ENCODE data around the gene KIAA1671. TPM values are rescaled to one million over a fixed set of nuclear protein-coding genes. Genes with fewer than 3 reads are reported as not detected.

Gene KIAA1671
- total and polyA plus RNA-seq, 9 of the 15 experiments (the other 6 are each of a cell fraction or from before 2014, with no cell fraction given) = under 0.01 to 0.11 (median 0.02) TPM; not detected in 5

- POLR2A ChIA-PET = no interaction called here
- CTCF ChIA-PET (ENCODE audit: low intra/inter-chr PET ratio) = no interaction called here
- H3K4me3 ChIP-seq = no peak overlapping the region
- no peak for FAIRE-seq
- no peaks in the 10 kb centered on the region for H3K36me3 ChIP-seq (ENCODE audit: control insufficient read depth, insufficient read depth, low read length)
- no peak overlapping the region for H3K27ac ChIP-seq (ENCODE audit: extremely low read depth, low read depth, low read length)
- BruUV-seq (replicated peaks) = no TSS peak
- no peaks in the 10 kb centered on the region for H3K9me3 ChIP-seq (replicated peaks; ENCODE audit: control insufficient read depth, insufficient read depth, low read depth, low read length)
- TF ChIP-seq ZNF143 (CRISPR knock-in tag; IDR thresholded peaks at IDR 0.05) (no peak), ETV6 (IDR thresholded peaks at IDR 0.05; ENCODE audit: borderline replicate concordance in 1 of 2, low read depth in 2 of 2, low read length in 1 of 2) (no peak), ETV6 (CRISPR knock-in tag; IDR thresholded peaks at IDR 0.05; ENCODE audit: borderline replicate concordance) (no peak), ZNF512 (tag; IDR thresholded peaks at IDR 0.05) (no peak), CUX1 (CRISPR knock-in tag; IDR thresholded peaks at IDR 0.05) (no peak)
- no peak overlapping the region for H3K4me2 ChIP-seq (ENCODE audit: insufficient read depth, low read length)
- H3K9ac ChIP-seq (ENCODE audit: insufficient read depth in 1 of 2, low read depth in 2 of 2, low read length in 2 of 2) = no peak overlapping the region
- ATAC-seq = no peak
- intact Hi-C loops (cut with micrococcal nuclease) = no loop called here
- no peak overlapping the region for H2AFZ ChIP-seq (ENCODE audit: low read depth, low read length)
- in situ Hi-C loops (cut with MboI) = no loop called here
- H3K27me3 ChIP-seq (ENCODE audit: control insufficient read depth in 2 of 2, insufficient read depth in 2 of 2, low read length in 2 of 2) = peaks cover 5 to 31% of the 10 kb centered on the region in 2 experiments; a peak in 3 of 5 replicates
- H3K9me1 ChIP-seq (ENCODE audit: control insufficient read depth, insufficient read depth, low read length) = no peaks in the 10 kb centered on the region
- H3K4me1 ChIP-seq (replicated peaks in 1 of 2; ENCODE audit: control insufficient read depth in 2 of 2, insufficient read depth in 2 of 2, low read length in 2 of 2) = no peaks in the 10 kb centered on the region; a peak in 1 of 5 replicates
- no peaks in the 10 kb centered on the region for H4K20me1 ChIP-seq (replicated peaks; ENCODE audit: control insufficient read depth, insufficient read depth, low read length)
- 0% methylated on average over 4 of the region's 5 CpGs for WGBS (ENCODE audit: insufficient coverage, low coverage, missing lambda C conversion rate)
- H3K79me2 ChIP-seq (ENCODE audit: control insufficient read depth, insufficient read depth, low read length) = no peaks in the 10 kb centered on the region
- no peak for DNase-seq (ENCODE audit: extremely low read depth in 1 of 4, low spot score in 3 of 4)
These were observed 28.6 kb downstream of the KIAA1671 start for GRCh38 chr22:24981066-24981465.
